Measurements from ENCODE around the gene CPSF4. TPM values are rescaled to one million over a fixed set of nuclear protein-coding genes. Genes with fewer than 3 reads are reported as not detected.

CPSF4 gene
- polyA plus RNA-seq, 4 donors, result 24.0 to 42.7 (median 29.2) TPM

DNA sequence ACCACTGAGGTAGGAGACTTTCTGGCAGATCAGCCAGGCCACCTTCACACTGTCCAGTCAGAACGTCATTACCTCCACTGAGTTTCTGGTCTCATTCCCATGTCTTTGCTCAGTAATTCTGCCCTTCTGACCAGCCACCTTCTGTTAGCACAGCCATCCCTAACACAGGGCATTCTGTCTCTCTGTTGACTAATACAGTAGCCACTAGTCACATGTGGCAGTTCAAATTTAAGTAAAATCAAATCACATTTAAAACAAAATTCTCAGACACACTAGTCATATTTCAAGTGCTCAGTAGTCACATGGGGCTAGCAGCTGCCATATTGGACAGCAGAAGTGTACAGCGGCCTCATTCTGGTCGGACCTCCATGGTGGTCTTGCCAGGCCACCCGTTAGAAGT, 7.4 kb downstream of the CPSF4 start:
- no peak for DNase-seq (ENCODE audit: low read depth in 4 of 4, low spot score in 3 of 4)

- no peak for DNase-seq (ENCODE audit: low read depth in 4 of 4, low spot score in 3 of 4)
These were observed 9.2 kb downstream of the CPSF4 start for GRCh38 chr7:99447943-99448342.

GRCh38 chr7:99448855-99449254, 10.1 kb downstream of the CPSF4 start:
- DNase-seq (ENCODE audit: low read depth in 4 of 4, low spot score in 3 of 4), result no peak

DNA sequence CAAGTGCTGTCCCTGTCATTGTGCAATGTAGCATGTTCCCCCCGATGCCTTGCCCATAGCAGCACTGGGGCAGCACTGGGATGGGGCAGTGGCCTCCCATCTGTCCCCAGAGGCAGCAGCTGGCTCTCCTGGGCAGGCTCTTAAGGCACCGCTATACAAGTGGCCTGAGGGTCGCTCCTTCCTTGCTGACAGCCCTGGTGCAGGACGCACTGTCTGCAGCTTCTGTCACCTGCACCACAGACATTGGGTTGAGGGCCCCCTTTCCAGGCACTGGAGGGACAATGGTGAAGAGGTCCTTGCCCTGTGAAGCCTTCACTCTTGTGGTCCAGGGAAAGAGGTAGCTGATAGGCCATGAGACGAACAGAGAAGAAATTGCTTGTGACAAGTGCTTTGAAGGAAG, 10.6 kb downstream of the CPSF4 start:
- no peak for DNase-seq (ENCODE audit: low read depth in 4 of 4, low spot score in 3 of 4)

GRCh38 chr7:99451936-99452335, 13.2 kb downstream of the CPSF4 start:
- no peak for DNase-seq (ENCODE audit: low read depth in 4 of 4, low spot score in 3 of 4)

- DNase-seq (ENCODE audit: low read depth in 4 of 4, low spot score in 3 of 4), result no peak
These were observed 13.8 kb downstream of the CPSF4 start for GRCh38 chr7:99452541-99452940.

GRCh38 chr7:99453105-99453504, 14.4 kb downstream of the CPSF4 start:
- DNase-seq (ENCODE audit: low read depth in 4 of 4, low spot score in 3 of 4), result no peak

DNA sequence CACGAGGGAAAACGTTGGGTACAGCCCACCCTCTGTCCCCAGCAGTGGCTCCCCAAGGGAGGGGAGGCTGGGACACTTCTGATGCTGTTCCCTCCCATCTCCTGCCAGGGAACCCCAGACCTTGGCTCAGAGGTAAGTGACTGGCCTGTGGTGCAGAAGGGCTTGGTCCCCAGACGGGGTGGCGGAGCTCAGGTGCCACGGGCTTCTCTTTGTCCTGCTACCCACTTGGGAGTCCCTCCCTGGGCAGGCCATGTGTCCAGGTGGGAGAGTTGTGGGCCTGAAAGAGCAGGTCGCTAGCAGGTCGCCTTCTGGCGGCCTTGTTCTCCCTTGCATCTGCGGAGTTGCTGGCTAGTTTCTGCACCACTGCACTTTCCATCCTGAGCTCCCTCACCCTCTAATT, 17.1 kb downstream of the CPSF4 start:
- no peak for DNase-seq (ENCODE audit: low read depth in 4 of 4, low spot score in 3 of 4)

GRCh38 chr7:99456288-99456687, 17.5 kb downstream of the CPSF4 start:
- DNase-seq (ENCODE audit: low read depth in 4 of 4, low spot score in 3 of 4), result no peak

DNA sequence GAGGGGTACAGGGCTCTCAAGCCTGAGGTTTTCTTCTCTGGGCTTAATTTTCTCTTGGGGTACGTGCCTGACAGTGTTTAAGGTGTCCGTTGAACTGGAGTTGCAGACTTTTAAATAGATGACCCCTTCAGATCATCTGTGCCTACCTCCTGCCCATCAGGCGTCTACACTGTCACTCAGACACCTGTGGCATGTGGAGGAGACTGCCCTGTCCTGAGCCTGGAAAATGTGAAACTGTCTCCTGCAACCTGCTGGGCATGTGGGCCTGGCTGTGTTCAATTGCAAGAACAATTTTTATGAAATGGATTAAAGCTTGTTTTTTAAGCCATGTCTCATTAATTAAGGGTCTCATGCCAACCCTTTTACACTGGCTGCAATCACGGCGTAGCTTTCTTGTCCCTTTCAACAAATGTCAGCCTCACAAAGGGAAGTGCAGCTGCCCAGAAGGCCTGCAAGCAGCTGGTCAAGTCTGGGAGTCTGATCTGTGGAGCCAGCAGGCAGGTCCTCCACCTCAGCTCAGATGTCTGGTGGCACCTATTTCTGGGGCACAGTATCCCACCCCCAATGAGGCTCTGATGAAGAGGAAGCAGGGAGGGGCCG, 18.4 kb downstream of the CPSF4 start:
- no peak for DNase-seq (ENCODE audit: low read depth in 4 of 4, low spot score in 3 of 4)

GRCh38 chr7:99457650-99458493, 19.1 kb downstream of the CPSF4 start:
- no peak for DNase-seq (ENCODE audit: low read depth in 4 of 4, low spot score in 3 of 4)

DNA sequence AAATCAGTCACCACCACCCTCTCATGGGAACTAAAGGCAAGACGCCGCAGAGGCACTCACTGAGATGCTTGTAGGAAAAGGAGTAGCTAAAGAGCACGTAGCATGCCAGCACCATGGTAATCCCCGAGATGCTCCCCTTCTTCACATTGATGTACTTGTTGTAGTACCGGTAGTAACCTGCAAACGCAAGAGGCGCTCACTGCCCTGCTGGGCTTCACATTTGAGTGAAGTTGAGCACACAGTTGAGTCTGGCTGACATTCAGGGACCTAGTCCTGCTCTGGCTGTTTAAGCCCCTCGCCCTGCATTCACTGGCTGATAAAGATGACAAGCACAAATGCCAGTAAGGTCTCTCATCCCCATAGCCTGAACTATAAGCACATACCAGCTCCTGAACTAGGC, 20.3 kb downstream of the CPSF4 start:
- no peak for DNase-seq (ENCODE audit: low read depth in 4 of 4, low spot score in 3 of 4)

GRCh38 chr7:99460651-99461050, 21.9 kb downstream of the CPSF4 start:
- DNase-seq (ENCODE audit: low read depth in 4 of 4, low spot score in 3 of 4), result no peak

- no peak for DNase-seq (ENCODE audit: low read depth in 4 of 4, low spot score in 3 of 4)
These were observed 22.5 kb downstream of the CPSF4 start for GRCh38 chr7:99461221-99461620.

DNA sequence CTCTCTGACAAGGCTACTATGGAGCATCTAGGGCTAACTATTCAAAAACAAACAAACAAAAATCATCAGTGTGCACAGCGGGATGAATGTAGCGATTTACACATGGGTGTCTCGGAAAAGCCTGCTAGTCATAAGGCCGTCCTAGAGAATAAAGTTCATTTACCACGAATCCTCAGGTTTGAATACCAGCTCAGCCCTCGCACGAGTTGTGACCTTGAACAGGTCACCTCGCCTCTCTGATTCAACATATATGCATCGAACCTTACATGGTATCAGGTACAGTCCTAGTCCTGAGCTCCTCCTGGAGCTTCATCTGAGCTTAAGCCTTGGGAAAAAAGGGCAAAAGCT, 26.7 kb downstream of the CPSF4 start:
- DNase-seq (ENCODE audit: low read depth in 4 of 4, low spot score in 3 of 4), result no peak

DNA sequence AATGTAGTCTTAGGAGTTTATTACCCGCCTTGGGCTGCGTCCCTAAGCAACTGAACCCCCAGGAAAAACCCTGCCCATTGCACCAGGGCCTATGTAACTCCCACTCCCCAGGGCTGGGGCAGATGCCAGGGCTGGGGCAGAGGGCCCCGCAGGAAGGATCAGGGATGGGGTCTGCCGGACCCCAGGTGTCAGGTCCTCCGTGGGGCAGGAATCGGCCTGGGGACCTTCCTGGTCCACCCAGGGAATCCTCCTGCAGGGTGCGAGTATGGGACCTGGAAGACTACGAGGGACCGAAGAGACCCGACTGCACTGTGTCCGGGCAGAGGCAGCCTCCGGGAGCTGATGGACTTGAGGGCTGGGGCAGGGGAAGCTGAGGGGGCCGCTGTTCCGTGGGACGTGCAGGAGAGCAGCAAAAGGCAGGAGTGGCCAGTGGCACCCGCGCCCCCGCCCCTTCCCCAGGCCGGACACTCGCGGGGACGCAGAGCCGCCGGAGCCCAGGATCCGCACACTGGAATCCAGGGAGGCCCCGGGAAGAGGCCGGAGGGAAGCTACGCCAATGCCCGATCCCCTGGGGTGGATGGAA, 29.7 kb downstream of the CPSF4 start:
- no peak for DNase-seq (ENCODE audit: low read depth in 4 of 4, low spot score in 3 of 4)

- no peak for DNase-seq (ENCODE audit: low read depth in 4 of 4, low spot score in 3 of 4)
These were observed 30.8 kb downstream of the CPSF4 start for GRCh38 chr7:99469381-99470065.

GRCh38 chr7:99472561-99473314, 34.0 kb downstream of the CPSF4 start, which contains the start of gene ZNF789:
ZNF789 (plus strand) TSS chr7:99472890; CDS start chr7:99476457, 3,567 bp downstream.
- peak; percentile 81 to 92 (median 88) for DNase-seq (ENCODE audit: low read depth in 4 of 4, low spot score in 3 of 4)

- peak in 2 of 4 donors; percentile 21 to 22 for DNase-seq (ENCODE audit: low read depth in 4 of 4, low spot score in 3 of 4)
These were observed 34.5 kb downstream of the CPSF4 start for GRCh38 chr7:99473315-99473596.

- no peak for DNase-seq (ENCODE audit: low read depth in 4 of 4, low spot score in 3 of 4)
These were observed 37.4 kb downstream of the CPSF4 start for GRCh38 chr7:99476107-99476506.

Data from left renal pelvis (tissue), 4 donors.